Spinal cord (tissue), 10 donors: ENCODE results near the gene KRTAP5-5. TPM values are rescaled to one million over a fixed set of nuclear protein-coding genes. Genes with fewer than 3 reads are reported as not detected.

Source experiments
- DNase-seq, 6 donors: peaks; one replicate each; pipeline versions ENCODE4 v3.0.0 to v3.0.0-alpha.2; 2013 to 2015; ENCODE audit warnings: low spot score in 6 of 6, low read depth in 4 of 6
- H3K27ac ChIP-seq: one replicate; pipeline ENCODE4 v1.5.1; 2013; ENCODE audit warnings: low read depth, low read length, control low read depth
- H3K27me3 ChIP-seq: one replicate; pipeline ENCODE4 v1.6.1; 2013; ENCODE audit warnings: low read length; ENCODE audit not compliant: control insufficient read depth, insufficient read depth
- H3K36me3 ChIP-seq: one replicate; pipeline ENCODE4 v1.6.1; 2013; ENCODE audit warnings: low read length; ENCODE audit not compliant: control insufficient read depth, insufficient read depth
- H3K4me1 ChIP-seq: one replicate; pipeline ENCODE4 v1.6.1; 2013; ENCODE audit warnings: low read length; ENCODE audit not compliant: control insufficient read depth, insufficient read depth
- H3K4me3 ChIP-seq: one replicate; pipeline ENCODE4 v1.5.1; 2013; ENCODE audit warnings: low read depth, low read length, control low read depth
- H3K9me3 ChIP-seq: one replicate; pipeline ENCODE4 v1.6.1; 2013; ENCODE audit warnings: low read length; ENCODE audit not compliant: control insufficient read depth, insufficient read depth
- WGBS: methylation state at CpG from one replicate; pipeline ENCODE4 v1.1.5; 2013; ENCODE audit warnings: missing lambda C conversion rate; ENCODE audit not compliant: insufficient coverage; 5-methylcytosine and 5-hydroxymethylcytosine counted together
- polyA plus RNA-seq, 2 donors: library from polyadenylated mRNA; unstranded; fragments of 120-200 nt; gene quantifications; one replicate each; pipeline ENCODE4 v1.2.1, GENCODE V29; 2013; ENCODE audit not compliant: insufficient read length in 2 of 2
- total RNA-seq, 2 donors: library from RNA; depleted of rRNA in 1 of 2; stranded (reverse); fragments of 120-200 nt in 1 of 2; fragments of >200 nt in 1 of 2; gene quantifications; one replicate each; pipeline versions ENCODE4 v1.2.3 to v1.2.4, GENCODE V29; 2013 to 2014
- donor health status: healthy.

The KRTAP5-5 gene
- total and polyA plus RNA-seq, 4 donors = not detected

DNA sequence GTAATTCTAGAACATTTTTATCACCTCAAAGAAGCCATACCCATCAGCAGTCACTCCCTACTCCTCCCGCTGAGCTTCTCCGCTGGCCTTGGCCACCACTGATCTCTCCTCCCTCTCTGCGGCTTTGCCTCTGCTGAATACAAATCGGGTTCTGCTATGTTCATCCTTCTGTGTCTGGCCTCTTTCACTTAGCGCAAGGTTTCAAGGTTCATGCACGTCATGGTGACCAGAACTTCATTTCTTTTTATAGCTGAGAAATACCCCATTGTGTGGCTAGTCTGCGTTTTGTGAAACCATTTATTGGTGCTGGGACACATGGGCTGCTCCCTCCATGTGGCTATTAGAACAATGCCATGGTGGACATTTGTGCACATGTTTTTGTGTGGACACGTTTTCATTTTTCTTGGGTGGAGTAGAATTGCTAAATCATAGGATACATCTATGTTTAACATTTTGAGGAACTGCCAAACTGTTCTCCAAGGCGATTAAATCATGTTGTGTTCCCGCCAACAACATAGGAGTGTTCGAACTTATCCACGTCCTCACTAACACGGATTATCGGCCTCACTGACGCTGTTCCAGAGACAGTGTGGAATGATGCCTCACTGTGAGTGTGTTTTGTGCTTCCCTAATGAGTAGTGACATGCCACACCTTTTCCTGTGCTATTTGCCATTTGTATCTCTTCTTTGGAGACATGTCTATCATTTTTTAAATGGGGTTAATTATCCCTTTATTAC, 43.2 kb downstream of the KRTAP5-5 start:
- H3K27me3 ChIP-seq = no peaks in the 10 kb centered on the region
- H3K4me1 ChIP-seq = peaks cover 8% of the 10 kb centered on the region
- H3K36me3 ChIP-seq = no peaks in the 10 kb centered on the region
- H3K4me3 ChIP-seq = no peak overlapping the region
- WGBS = 76% methylated on average over 9 of the region's 15 CpGs
- H3K9me3 ChIP-seq = no peaks in the 10 kb centered on the region
- no peak overlapping the region for H3K27ac ChIP-seq
- DNase-seq = no peak

DNA sequence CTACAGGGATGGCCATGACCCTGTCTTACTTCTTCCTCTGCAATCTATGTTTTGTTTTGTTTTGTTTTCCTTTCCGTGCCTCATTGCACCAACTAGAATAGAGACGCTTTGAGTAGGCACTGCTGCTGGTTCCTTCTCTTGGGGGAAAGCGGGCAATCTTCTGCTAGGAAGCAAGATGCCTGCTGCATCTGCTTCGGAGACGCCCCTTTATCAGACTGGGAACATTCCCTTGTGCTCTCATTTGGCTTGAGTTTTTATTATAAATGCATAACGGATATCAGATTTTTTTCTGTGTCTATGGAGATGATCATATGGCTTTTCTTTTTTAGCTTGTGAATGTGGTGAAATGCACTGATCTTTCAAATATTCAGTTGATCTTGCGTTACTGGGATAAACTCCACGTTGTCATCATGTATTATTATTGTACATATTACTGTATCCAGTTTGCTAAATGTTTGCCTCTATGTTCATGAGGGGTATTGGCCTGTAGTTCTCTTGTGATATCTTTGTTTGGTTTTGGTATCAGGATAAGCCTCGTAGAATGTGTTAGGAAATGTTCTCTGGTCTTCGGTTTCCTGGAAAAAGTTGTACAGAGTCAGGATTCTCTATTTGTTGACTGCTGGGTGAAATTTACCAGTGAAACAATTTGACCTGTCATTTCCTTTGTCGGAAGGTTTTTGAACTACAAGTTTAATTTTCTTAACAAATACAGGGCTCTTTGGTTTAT, 44.0 kb downstream of the KRTAP5-5 start:
- H3K4me3 ChIP-seq = no peak overlapping the region
- H3K27ac ChIP-seq = no peak overlapping the region
- H3K4me1 ChIP-seq = peaks cover 8% of the 10 kb centered on the region
- H3K9me3 ChIP-seq = no peaks in the 10 kb centered on the region
- no peaks in the 10 kb centered on the region for H3K36me3 ChIP-seq
- DNase-seq = peak in 1 of 6 donors; percentile 33
- H3K27me3 ChIP-seq = no peaks in the 10 kb centered on the region
- WGBS = 58% methylated on average over 7 of the region's 11 CpGs

DNA sequence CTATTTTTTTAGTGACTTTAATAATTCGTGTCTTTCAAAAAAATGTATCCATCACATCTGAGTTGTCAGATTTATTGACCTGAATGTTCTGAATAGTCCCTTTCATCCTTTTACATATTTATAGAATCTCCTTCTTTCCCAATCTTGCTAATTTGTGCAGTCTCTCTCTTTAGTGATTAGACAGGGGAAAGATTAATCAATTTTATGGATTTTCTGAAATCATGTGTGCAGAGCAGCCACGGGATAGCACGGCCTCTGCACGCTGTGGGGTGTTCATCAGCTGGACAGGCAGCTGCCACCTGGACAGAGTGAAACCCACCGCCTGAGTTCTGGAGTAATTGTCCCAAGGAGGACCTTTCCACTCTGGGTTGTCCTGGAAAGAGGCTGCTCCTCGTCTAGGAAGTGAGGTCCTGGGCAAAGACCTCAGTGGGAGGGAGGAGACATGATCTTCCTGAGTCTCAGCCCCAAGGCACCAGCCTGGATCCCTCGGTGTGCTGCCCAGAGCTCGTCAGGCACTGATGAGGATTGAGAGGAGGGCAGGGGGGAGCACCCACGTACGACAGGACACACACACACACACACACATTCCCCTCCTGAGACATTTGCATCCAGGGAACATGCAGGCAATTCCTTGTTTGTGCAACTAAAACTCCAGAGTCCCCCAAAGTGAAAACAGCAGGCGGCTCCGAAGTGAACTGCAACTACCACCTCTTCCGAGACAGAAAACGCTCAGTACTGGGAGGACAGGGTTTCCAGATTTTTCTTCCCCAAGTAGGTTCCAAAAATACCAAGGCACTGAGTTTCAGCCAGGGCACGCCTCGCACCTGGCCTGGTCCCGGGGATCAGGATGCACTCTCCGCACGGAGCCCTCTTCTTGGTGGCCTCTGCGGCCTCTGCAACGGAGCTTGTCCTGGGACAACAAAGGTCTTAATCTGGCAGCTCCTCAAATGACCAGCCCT, 44.9 kb downstream of the KRTAP5-5 start:
- WGBS = 50% methylated on average over 18 of the region's 21 CpGs
- Histone ChIP-seq H3K27ac (no peak overlapping the region), H3K9me3 (no peaks in the 10 kb centered on the region), H3K36me3 (no peaks in the 10 kb centered on the region), H3K27me3 (no peaks in the 10 kb centered on the region), H3K4me3 (no peak overlapping the region), H3K4me1 (peaks cover 8% of the 10 kb centered on the region)
- DNase-seq = no peak

DNA sequence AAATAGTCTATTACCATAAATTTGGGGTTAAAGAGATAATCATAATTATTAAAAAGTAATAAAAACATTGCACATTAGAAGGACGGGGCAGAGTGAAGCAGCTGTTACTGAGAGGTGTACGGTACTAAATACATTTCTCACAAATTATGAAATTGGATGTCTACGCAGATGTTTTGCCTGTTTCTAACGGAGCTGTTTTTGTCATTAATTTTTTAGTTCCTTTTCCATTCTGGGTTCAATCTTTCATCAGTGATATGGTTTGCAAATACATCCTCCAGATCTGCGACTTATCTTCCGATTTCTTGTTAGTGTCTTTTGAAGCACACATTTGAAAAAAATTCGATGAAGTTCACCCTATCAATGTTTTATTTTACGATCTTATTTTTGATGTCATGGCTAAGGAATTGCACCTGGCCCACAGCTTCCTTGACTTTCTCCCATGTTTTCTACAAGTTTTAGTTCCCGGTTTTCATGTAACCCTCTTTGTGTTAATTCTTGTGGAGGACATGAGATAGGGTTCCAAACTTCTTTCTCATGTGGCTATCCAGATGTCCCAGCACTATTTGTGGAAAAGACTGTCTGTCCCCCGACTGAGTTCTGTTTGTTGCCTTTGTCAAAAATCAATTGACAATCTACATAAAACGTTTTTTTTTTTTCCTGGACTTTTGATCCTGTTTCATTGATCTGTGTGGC, 46.1 kb downstream of the KRTAP5-5 start:
- Histone ChIP-seq H3K36me3 (no peaks in the 10 kb centered on the region), H3K9me3 (no peaks in the 10 kb centered on the region), H3K27ac (no peak overlapping the region), H3K4me3 (no peak overlapping the region), H3K27me3 (no peaks in the 10 kb centered on the region), H3K4me1 (no peaks in the 10 kb centered on the region)
- WGBS = 92% methylated on average over 2 of the region's 11 CpGs
- DNase-seq = no peak

DNA sequence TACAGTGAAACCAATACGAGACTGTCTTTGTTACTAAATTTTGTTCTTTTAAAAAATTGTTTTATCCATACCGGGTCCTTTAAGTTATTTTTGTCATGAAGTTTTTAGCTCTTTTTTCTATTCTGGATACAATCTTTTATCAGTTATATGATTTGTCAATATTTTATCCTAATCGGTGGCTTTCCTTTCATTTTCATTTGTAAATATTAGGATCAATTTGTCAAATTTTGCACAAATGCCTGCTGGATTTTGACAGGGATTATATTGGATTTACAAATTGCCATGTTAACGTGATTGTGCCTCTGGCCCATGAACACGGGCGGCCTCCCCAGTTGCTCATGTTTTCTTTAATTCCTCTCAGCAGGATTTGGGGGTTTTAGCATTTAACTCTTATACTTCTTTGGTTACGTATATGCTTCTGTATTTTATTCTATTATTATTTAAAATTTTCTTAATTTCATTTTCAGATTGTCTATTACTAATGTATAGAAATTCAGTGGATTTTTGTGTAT, 46.7 kb downstream of the KRTAP5-5 start:
- Histone ChIP-seq H3K9me3 (no peaks in the 10 kb centered on the region), H3K4me1 (no peaks in the 10 kb centered on the region), H3K4me3 (no peak overlapping the region), H3K36me3 (no peaks in the 10 kb centered on the region), H3K27ac (no peak overlapping the region), H3K27me3 (no peaks in the 10 kb centered on the region)
- no CpG with 5 or more reads among the region's 7 CpGs for WGBS
- no peak for DNase-seq

DNA sequence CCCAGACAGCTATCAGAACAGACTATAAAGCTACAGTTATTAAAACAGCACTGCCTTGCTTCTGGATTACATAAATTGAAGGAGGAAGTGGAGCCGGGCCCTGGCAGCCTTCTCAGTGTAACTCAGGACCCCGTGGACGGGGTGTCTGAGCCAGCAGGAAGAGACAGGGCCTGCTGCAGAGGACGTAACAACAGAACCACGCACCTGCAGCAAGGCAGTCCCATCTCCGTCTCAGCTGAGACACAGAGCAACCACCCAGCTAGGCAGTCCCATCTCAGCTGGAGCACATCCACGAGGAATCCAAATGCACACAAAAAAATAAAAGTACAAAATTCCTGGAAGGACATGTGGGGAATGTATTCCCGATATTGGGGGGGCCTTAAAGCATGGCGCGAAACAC, 50.3 kb downstream of the KRTAP5-5 start:
- Histone ChIP-seq H3K36me3 (no peaks in the 10 kb centered on the region), H3K27me3 (no peaks in the 10 kb centered on the region), H3K9me3 (no peaks in the 10 kb centered on the region), H3K4me1 (no peaks in the 10 kb centered on the region), H3K27ac (no peak overlapping the region), H3K4me3 (no peak overlapping the region)
- DNase-seq = no peak
- WGBS = 79% methylated on average over 5 of the region's 10 CpGs

Other genes starting within 250 kb of the KRTAP5-5 start
- gene BRSK2, start 239.8 kb upstream of the KRTAP5-5 start, total RNA-seq = 10 to 100 TPM; 14.1 to 18.7 TPM
- gene BRSK2, start 239.8 kb upstream of the KRTAP5-5 start, polyA plus RNA-seq = 100 to 1,000 TPM in 1 of 2 donors, 10 to 100 TPM in 1; 95.0 to 106 TPM
- gene MOB2, start 143.0 kb upstream of the KRTAP5-5 start, total RNA-seq = 10 to 100 TPM; 16.0 to 36.3 TPM
- gene MOB2, start 143.0 kb upstream of the KRTAP5-5 start, polyA plus RNA-seq = 10 to 100 TPM; 31.1 to 36.4 TPM
- gene DUSP8, start 57.5 kb upstream of the KRTAP5-5 start, total RNA-seq = 1 to 10 TPM; 2.9 to 5.6 TPM
- gene DUSP8, start 57.5 kb upstream of the KRTAP5-5 start, polyA plus RNA-seq = 10 to 100 TPM; 70.7 to 86.2 TPM
- not detected for gene KRTAP5-1, start 44.5 kb upstream of the KRTAP5-5 start, total RNA-seq
- 1 to 10 TPM; 2.1 to 5.7 TPM for gene KRTAP5-1, start 44.5 kb upstream of the KRTAP5-5 start, polyA plus RNA-seq
- gene KRTAP5-2, start 31.5 kb upstream of the KRTAP5-5 start, total RNA-seq = not detected
- under 1 TPM in 1 of 2 donors, not detected in 1; 0.50 TPM for gene KRTAP5-2, start 31.5 kb upstream of the KRTAP5-5 start, polyA plus RNA-seq
- gene KRTAP5-3, start 21.3 kb upstream of the KRTAP5-5 start, total RNA-seq = not detected
- gene KRTAP5-3, start 21.3 kb upstream of the KRTAP5-5 start, polyA plus RNA-seq = not detected
- gene KRTAP5-4, start 7.6 kb upstream of the KRTAP5-5 start, total RNA-seq = not detected
- under 1 TPM in 1 of 2 donors, not detected in 1; 0.32 TPM for gene KRTAP5-4, start 7.6 kb upstream of the KRTAP5-5 start, polyA plus RNA-seq
- gene KRTAP5-6, start 67.4 kb downstream of the KRTAP5-5 start, total RNA-seq = not detected
- gene KRTAP5-6, start 67.4 kb downstream of the KRTAP5-5 start, polyA plus RNA-seq = not detected
- 1 to 10 TPM; 3.4 to 5.9 TPM for gene IFITM10, start 120.8 kb downstream of the KRTAP5-5 start, total RNA-seq
- gene IFITM10, start 120.8 kb downstream of the KRTAP5-5 start, polyA plus RNA-seq = 10 to 100 TPM; 11.3 to 15.8 TPM
- 100 to 1,000 TPM; 160 to 170 TPM for gene CTSD, start 134.2 kb downstream of the KRTAP5-5 start, total RNA-seq
- 100 to 1,000 TPM; 220 to 241 TPM for gene CTSD, start 134.2 kb downstream of the KRTAP5-5 start, polyA plus RNA-seq
- under 1 TPM in 1 of 2 donors, not detected in 1; 0.22 TPM for gene SYT8, start 205.2 kb downstream of the KRTAP5-5 start, total RNA-seq
- gene SYT8, start 205.2 kb downstream of the KRTAP5-5 start, polyA plus RNA-seq = under 1 TPM in 1 of 2 donors, not detected in 1; 0.09 TPM
- gene TNNI2, start 209.2 kb downstream of the KRTAP5-5 start, total RNA-seq = 1 to 10 TPM in 1 of 2 donors, under 1 TPM in 1; 0.89 to 2.0 TPM
- 1 to 10 TPM in 1 of 2 donors, under 1 TPM in 1; 0.35 to 9.4 TPM for gene TNNI2, start 209.2 kb downstream of the KRTAP5-5 start, polyA plus RNA-seq
- 10 to 100 TPM in 1 of 2 donors, 1 to 10 TPM in 1; 7.9 to 10.6 TPM for gene LSP1, start 223.3 kb downstream of the KRTAP5-5 start, total RNA-seq
- 1 to 10 TPM; 2.1 to 7.9 TPM for gene LSP1, start 223.3 kb downstream of the KRTAP5-5 start, polyA plus RNA-seq